A673 (cell line): ENCODE results near the gene MRTFA.
A peak's percentile ranks its signal among the peaks of the same experiment; 100 is the strongest.

ENCODE experiments used
- EZH2 ChIP-seq: fragments of 200-600 bp; sonication (generic); IDR thresholded peaks from 2 replicates; pipeline ENCODE4 v1.6.1; 2017; ENCODE audit warnings: borderline replicate concordance, low read depth, mild to moderate bottlenecking, mixed read lengths, antibody characterized with exemption, low read length; ENCODE audit not compliant: poor library complexity, severe bottlenecking
- TF ChIP-seq, protein P1 (sequence below): fragments of 300-800, 200-600 bp; sonication (generic); conservative IDR thresholded peaks from 2 replicates; pipeline ENCODE4 v1.5.1; 2017; ENCODE audit warnings: low read depth, mild to moderate bottlenecking, antibody characterized with exemption, low read length, moderate library complexity, mixed read lengths

DNA sequence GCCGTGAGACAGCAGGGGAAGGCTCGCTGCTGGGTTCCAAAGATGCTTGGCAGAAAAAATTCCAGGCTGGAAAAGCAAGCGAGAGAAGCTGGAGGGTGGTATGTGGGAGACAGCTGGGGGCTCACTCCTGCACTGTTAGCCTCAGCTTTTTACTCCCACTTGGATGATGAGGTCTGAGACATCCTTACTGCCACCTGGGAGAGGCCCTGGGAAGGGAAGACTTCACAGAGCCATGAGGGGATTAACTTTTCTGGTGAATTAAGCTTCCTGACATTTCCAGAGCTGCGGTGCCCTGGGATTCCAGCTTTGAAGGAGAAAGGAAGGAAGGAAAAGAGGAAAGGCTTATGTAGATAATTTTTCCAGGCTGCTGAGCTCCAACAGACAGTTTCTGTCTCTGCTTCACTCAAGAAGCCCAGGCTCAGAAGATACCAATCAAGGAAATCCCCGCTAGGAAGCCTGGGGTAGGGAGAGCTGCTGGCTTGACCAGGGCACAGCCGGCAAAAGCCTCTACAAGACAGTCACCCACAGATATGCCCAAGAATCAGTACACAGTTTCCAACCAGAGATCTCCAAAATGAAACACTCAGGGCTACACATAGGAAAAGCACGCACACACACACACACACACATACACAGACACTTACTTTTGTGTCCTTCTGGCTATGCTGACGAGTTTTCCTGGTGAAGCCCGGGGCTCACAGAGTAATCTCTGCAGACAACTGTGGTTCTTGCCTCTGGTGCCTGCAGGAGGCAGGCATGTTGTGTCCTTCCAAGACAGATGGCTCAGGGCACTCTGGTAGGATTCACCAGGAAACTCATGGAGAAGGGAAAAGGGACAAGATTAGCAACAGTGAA lies 43.7 kb upstream of the MRTFA start:
- TF ChIP-seq, protein P1, sequence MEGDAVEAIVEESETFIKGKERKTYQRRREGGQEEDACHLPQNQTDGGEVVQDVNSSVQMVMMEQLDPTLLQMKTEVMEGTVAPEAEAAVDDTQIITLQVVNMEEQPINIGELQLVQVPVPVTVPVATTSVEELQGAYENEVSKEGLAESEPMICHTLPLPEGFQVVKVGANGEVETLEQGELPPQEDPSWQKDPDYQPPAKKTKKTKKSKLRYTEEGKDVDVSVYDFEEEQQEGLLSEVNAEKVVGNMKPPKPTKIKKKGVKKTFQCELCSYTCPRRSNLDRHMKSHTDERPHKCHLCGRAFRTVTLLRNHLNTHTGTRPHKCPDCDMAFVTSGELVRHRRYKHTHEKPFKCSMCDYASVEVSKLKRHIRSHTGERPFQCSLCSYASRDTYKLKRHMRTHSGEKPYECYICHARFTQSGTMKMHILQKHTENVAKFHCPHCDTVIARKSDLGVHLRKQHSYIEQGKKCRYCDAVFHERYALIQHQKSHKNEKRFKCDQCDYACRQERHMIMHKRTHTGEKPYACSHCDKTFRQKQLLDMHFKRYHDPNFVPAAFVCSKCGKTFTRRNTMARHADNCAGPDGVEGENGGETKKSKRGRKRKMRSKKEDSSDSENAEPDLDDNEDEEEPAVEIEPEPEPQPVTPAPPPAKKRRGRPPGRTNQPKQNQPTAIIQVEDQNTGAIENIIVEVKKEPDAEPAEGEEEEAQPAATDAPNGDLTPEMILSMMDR: 0 out of 2 replicates have a peak, but pooled peaks have one; percentile 25
- no peak for TF ChIP-seq EZH2
